GM21515 (cell line): ENCODE results near the gene LARGE2.

Experiments used
- ATAC-seq: cut with Tn5 transposase; IDR thresholded peaks from one replicate; pipeline ENCODE4 v1.9.1; 2021; ENCODE audit not compliant: unreplicated experiment

LARGE2 gene

GRCh38 chr11:45959851-45960250, 37.4 kb downstream of the LARGE2 start:
- no peak for ATAC-seq

DNA sequence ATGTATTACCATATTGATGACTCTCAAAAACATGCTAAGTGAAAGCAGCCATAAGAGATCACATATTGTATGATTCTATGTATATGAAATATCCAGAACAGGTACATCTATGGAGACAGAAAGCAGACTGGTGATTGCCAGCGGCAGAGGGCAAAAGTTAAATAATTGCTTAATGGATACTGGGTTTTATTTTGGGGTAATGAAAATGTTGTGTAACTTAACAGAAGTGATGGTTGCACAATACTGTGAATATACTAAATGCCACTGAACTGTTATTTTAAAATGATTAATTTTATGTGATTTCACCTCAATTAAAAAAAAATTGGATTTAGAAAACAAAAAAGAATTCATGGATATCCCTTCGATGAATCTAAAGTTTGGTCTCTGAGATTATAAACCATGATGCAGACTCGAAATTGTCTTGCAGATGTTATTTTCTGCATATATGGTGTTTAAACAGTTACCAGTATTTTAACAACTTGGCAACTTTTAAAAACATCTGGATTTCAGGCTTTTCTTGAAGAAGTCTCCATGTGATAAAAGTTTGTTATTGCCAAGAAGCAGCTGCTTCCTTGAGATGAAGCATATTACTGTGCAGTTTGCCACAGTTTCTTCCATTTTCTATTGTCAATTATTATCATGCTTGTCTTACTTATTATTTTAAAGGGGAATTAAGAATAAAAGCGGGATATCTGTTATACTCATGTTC, 38.1 kb downstream of the LARGE2 start:
- ATAC-seq = no peak

DNA sequence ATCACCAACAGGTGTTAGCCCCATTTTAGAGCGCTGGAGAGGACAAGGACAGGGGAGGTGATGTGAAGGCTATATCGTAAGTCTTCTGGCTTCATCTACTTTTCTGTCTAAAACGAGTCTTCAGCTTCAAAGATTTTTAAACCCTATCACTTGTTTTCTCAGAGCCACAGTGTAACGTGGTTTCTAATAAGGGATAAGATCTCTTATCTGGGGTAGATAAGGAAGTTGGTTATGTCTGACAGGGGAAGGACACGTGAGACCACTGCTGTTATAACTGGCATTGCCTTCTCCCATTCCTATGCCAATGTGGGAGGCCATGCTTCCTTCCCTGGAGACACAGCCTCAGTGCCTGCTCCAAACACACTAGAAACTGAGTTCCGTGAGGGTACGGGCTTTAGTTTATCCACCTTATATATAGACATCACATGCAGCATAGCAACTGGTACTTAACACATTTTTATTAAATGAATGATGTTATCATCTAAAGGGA, 39.3 kb downstream of the LARGE2 start:
- no peak for ATAC-seq

GRCh38 chr11:45964911-45965389, 42.5 kb downstream of the LARGE2 start:
- peak; percentile 66 for ATAC-seq

DNA sequence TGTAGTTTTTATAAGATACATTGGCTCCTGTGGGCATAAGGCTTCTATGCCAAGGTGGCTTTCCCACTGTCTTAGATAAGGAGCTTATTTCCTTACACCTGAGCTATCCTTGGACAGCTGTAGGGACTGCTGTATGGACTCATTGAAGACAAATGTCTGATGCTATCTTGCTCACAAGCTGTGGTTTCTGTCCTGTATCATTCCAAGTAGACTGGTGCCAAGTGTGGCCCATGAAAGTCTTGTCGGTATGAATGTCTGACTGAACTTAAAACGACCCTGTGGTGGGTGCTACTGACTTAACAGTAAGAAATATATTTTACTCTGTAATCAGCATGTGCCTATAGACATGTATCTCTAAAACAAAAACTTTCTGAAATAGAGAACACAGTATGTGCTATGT, 45.0 kb downstream of the LARGE2 start:
- ATAC-seq = no peak

- no peak for ATAC-seq
Observed at GRCh38 chr11:45968901-45969300, 46.4 kb downstream of the LARGE2 start.

DNA sequence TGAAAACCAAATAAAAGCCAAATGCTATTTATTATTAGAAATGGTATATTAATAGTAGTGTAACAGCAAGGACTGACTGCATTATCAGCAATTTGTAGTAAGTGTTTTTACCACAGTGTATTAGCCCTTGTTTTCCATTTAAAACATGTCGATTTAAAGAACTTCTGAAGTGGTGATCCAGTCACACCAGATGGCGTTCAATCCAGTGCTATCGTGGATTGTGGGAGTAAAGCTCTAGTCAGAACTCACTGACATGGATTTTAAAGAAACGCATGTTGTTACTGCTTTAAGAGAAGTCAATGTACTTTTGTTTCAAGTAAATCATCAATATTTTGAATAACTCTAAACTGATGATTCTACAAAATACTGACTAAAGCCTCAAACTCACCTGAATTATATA, 51.1 kb downstream of the LARGE2 start:
- ATAC-seq = no peak

- no peak for ATAC-seq
Observed at GRCh38 chr11:45974806-45975205, 52.4 kb downstream of the LARGE2 start.
